HCT116 (cell line): ENCODE measurements around the gene ANKRD49. TPM values are rescaled to one million over a fixed set of nuclear protein-coding genes. Genes with fewer than 3 reads are reported as not detected.

ENCODE experiments used
- ATAC-seq: fragments of 200-7000 bp; cut with Tn5 transposase; 2 replicates; pipeline ENCODE4 v1.9.1; 2020; ENCODE audit warnings: mild to moderate bottlenecking, moderate library complexity
- BruUV-seq: library from RNA; stranded (reverse); fragments of 400-500 nt; replicated peaks from 2 replicates; lab custom pipeline; 2021; lab: Mats Ljungman, UMichigan
- CTCF ChIA-PET: fragments of 300-600 bp; sonication (Branson Sonifier 250); formaldehyde crosslinking; loops from one replicate; lab custom pipeline; 2021; ENCODE audit warnings: antibody characterized with exemption; lab: Charles Lee
- POLR2A ChIA-PET: fragments of 300-600, 350-600 bp; sonication (Branson Sonifier 250); formaldehyde crosslinking; loops from one replicate; lab custom pipeline; 2021; ENCODE audit warnings: antibody characterized with exemption; lab: Charles Lee
- RAD21 ChIA-PET, 2 experiments: fragments of 300-600 bp; sonication (Branson Sonifier 250); formaldehyde crosslinking; loops; one replicate each; lab custom pipeline; 2023; ENCODE audit warnings: low total read pairs in 2 of 2; ENCODE audit not compliant: uncharacterized antibody in 2 of 2, unreplicated experiment in 2 of 2, low non-redundant PET in 1 of 2; lab: Charles Lee
- DNase-seq: peaks from one replicate; pipeline ENCODE4 v3.0.0-alpha.2; 2010; ENCODE audit warnings: low read depth, low spot score
- H2AFZ ChIP-seq: fragments of 200-600 bp; shearing (Covaris generic), sonication (generic); 2 replicates; pipeline ENCODE4 v1.6.1; 2017; ENCODE audit warnings: low read depth, mixed run types, mixed read lengths, antibody characterized with exemption, low read length; ENCODE audit not compliant: poor library complexity, severe bottlenecking
- H3K27ac ChIP-seq: 2 replicates; pipeline ENCODE4 v1.5.1; 2012; ENCODE audit warnings: low read depth, low read length
- H3K27me3 ChIP-seq: fragments of 200-600 bp; sonication (generic); 2 replicates; pipeline ENCODE4 v1.6.1; 2016; ENCODE audit warnings: mixed run types, low read length, mixed read lengths; ENCODE audit not compliant: insufficient read depth
- H3K36me3 ChIP-seq, 2 experiments: fragments of 200-500 bp in 1 of 2; fragments of 200-600 bp in 1 of 2; sonication (Bioruptor generic) in 1 of 2; sonication (generic) in 1 of 2; 2 replicates each; pipeline versions ENCODE4 v1.5.1 to v1.6.1; 2014 to 2016; ENCODE audit warnings: low read length in 2 of 2, inconsistent platforms in 1 of 2, mixed read lengths in 1 of 2, mixed run types in 1 of 2; ENCODE audit not compliant: insufficient read depth in 2 of 2, control insufficient read depth in 1 of 2
- H3K4me1 ChIP-seq, 2 experiments: fragments of 200-600 bp in 1 of 2; sonication (generic) in 1 of 2; 2 replicates each; pipeline versions ENCODE4 v1.5.1 to v1.6.1; 2012 to 2017; ENCODE audit warnings: low read length in 2 of 2, inconsistent platforms in 1 of 2, mild to moderate bottlenecking in 1 of 2, mixed read lengths in 1 of 2, mixed run types in 1 of 2, moderate library complexity in 1 of 2; ENCODE audit not compliant: insufficient read depth in 2 of 2, control insufficient read depth in 1 of 2
- H3K4me2 ChIP-seq: fragments of 200-600 bp; sonication (generic); 2 replicates; pipeline ENCODE4 v1.6.1; 2017; ENCODE audit warnings: mixed run types, low read length, mixed read lengths
- H3K4me3 ChIP-seq, 2 experiments: fragments of 200-600 bp in 1 of 2; sonication (generic) in 1 of 2; replicated peaks in 1 of 2; 2 replicates each; pipeline ENCODE4 v1.5.1; 2011 to 2016; ENCODE audit warnings: low read length in 2 of 2, control low read depth in 1 of 2, low read depth in 1 of 2, mild to moderate bottlenecking in 1 of 2, mixed read lengths in 1 of 2, mixed run types in 1 of 2
- H3K79me2 ChIP-seq: fragments of 200-600 bp; sonication (generic); 2 replicates; pipeline ENCODE4 v1.6.1; 2017; ENCODE audit warnings: mild to moderate bottlenecking, mixed run types, low read length, moderate library complexity, mixed read lengths; ENCODE audit not compliant: insufficient read depth
- H3K9ac ChIP-seq: fragments of 200-600 bp; sonication (generic); 2 replicates; pipeline ENCODE4 v1.6.1; 2016; ENCODE audit warnings: low read length, mixed read lengths
- H3K9me2 ChIP-seq: fragments of 200-600 bp; sonication (generic), shearing (Covaris generic); 2 replicates; pipeline ENCODE4 v1.6.1; 2017; ENCODE audit warnings: mixed run types, mild to moderate bottlenecking, moderate library complexity; ENCODE audit not compliant: insufficient read depth
- H3K9me3 ChIP-seq, 2 experiments: fragments of 200-500 bp in 1 of 2; fragments of 200-600 bp in 1 of 2; sonication (Bioruptor generic) in 1 of 2; sonication (generic) in 1 of 2; 2 replicates each; pipeline ENCODE4 v1.6.1; 2014 to 2017; ENCODE audit warnings: low read length in 2 of 2, mixed read lengths in 2 of 2, inconsistent platforms in 1 of 2, low read depth in 1 of 2, mild to moderate bottlenecking in 1 of 2, mixed run types in 1 of 2, moderate library complexity in 1 of 2; ENCODE audit not compliant: control insufficient read depth in 1 of 2, insufficient read depth in 1 of 2
- H4K20me1 ChIP-seq: fragments of 200-600 bp; sonication (generic), shearing (Covaris generic); 2 replicates; pipeline ENCODE4 v1.6.1; 2017; ENCODE audit warnings: mixed run types, mild to moderate bottlenecking, moderate library complexity; ENCODE audit not compliant: insufficient read depth
- EGR1 ChIP-seq: IDR thresholded peaks from 2 replicates; pipeline ENCODE4 v1.6.1; 2012; ENCODE audit warnings: low read depth
- ELF1 ChIP-seq: IDR thresholded peaks from 2 replicates; pipeline ENCODE4 v1.6.1; 2012; ENCODE audit warnings: low read depth, borderline replicate concordance
- EZH2phosphoT487 ChIP-seq: fragments of 200-600 bp; IDR thresholded peaks from 2 replicates; pipeline ENCODE4 v1.6.1; 2018; ENCODE audit warnings: antibody characterized with exemption, borderline replicate concordance
- FOSL1 ChIP-seq: IDR thresholded peaks from 2 replicates; pipeline ENCODE4 v1.6.1; 2012; ENCODE audit warnings: low read depth
- JUND ChIP-seq: IDR thresholded peaks from 2 replicates; pipeline ENCODE4 v1.6.1; 2012
- RAD21 ChIP-seq: IDR thresholded peaks from 2 replicates; pipeline ENCODE4 v1.6.1; 2012; ENCODE audit warnings: low read depth, mild to moderate bottlenecking
- ZBTB33 ChIP-seq: IDR thresholded peaks from 2 replicates; pipeline ENCODE4 v1.6.1; 2011; ENCODE audit warnings: mild to moderate bottlenecking, low read length, moderate library complexity; ENCODE audit not compliant: insufficient replicate concordance; ENCODE audit errors: extremely low read depth
- ZFX ChIP-seq: fragments of 450-650 bp; IDR thresholded peaks from 2 replicates; pipeline ENCODE4 v1.6.1; 2017
- ZNF274 ChIP-seq: fragments of 200-500 bp; sonication (Bioruptor generic); IDR thresholded peaks from 2 replicates; pipeline ENCODE4 v1.6.1; 2014; ENCODE audit warnings: mild to moderate bottlenecking, low read depth, low read length, inconsistent platforms
- intact Hi-C: fragments of 100-400 bp; cut with micrococcal nuclease; formaldehyde crosslinking; loops from 2 replicates; pipeline ENCODE4 v1.10.0; 2022
- total RNA-seq: library from RNA; stranded (reverse); gene quantifications from one replicate; pipeline ENCODE4 v1.2.1, GENCODE V29; 2021; ENCODE audit not compliant: unreplicated experiment
- TF ChIP-seq, protein P1 (sequence below), 3 experiments: fragments of 200-600 bp in 1 of 3; sonication (generic) in 1 of 3; IDR thresholded peaks in 2 of 3; conservative IDR thresholded peaks in 1 of 3; 2 replicates each; pipeline ENCODE4 v1.5.1; 2012 to 2017; ENCODE audit warnings: low read depth in 2 of 3, low read length in 2 of 3, antibody characterized with exemption in 1 of 3, borderline replicate concordance in 1 of 3, control low read depth in 1 of 3, mild to moderate bottlenecking in 1 of 3, mixed read lengths in 1 of 3, mixed run types in 1 of 3, moderate library complexity in 1 of 3; ENCODE audit not compliant: insufficient read depth in 1 of 3

ANKRD49 gene
- total RNA-seq, 1 experiment from 2014 or later, result 8.2 TPM

- no peaks in the 10 kb centered on the region for H4K20me1 ChIP-seq
- no TSS peak for BruUV-seq
- no peak within 1 kb of the TSS for H2AFZ ChIP-seq
- H3K4me3 ChIP-seq, result no peak within 1 kb of the TSS
- no peak within 1 kb of the TSS for H3K27ac ChIP-seq
- no peak for TF ChIP-seq EZH2phosphoT487
- TF ChIP-seq RAD21, result no peak
- TF ChIP-seq ZBTB33, result no peak
- TF ChIP-seq ELF1, result no peak
- TF ChIP-seq, protein P1, sequence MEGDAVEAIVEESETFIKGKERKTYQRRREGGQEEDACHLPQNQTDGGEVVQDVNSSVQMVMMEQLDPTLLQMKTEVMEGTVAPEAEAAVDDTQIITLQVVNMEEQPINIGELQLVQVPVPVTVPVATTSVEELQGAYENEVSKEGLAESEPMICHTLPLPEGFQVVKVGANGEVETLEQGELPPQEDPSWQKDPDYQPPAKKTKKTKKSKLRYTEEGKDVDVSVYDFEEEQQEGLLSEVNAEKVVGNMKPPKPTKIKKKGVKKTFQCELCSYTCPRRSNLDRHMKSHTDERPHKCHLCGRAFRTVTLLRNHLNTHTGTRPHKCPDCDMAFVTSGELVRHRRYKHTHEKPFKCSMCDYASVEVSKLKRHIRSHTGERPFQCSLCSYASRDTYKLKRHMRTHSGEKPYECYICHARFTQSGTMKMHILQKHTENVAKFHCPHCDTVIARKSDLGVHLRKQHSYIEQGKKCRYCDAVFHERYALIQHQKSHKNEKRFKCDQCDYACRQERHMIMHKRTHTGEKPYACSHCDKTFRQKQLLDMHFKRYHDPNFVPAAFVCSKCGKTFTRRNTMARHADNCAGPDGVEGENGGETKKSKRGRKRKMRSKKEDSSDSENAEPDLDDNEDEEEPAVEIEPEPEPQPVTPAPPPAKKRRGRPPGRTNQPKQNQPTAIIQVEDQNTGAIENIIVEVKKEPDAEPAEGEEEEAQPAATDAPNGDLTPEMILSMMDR (IDR thresholded peaks at IDR 0.05 in 2 of 3, conservative IDR thresholded peaks at IDR 0.05 in 1 of 3; ENCODE audit: borderline replicate concordance in 1 of 3, insufficient read depth in 1 of 3, low read depth in 2 of 3, low read length in 2 of 3), result no peak
- no peak for TF ChIP-seq ZFX
- no peak for TF ChIP-seq ZNF274
- no peak for TF ChIP-seq FOSL1
- TF ChIP-seq EGR1, result no peak
- TF ChIP-seq JUND, result no peak
- H3K9me3 ChIP-seq, result no peaks in the 10 kb centered on the region
- no peak within 1 kb of the TSS for H3K4me2 ChIP-seq
- DNase-seq, result no peak
- H3K9ac ChIP-seq, result no peak within 1 kb of the TSS
- CTCF ChIA-PET, result no interaction called here
- RAD21 ChIA-PET, result no interaction called here
- intact Hi-C loops, result loop anchor here (10.0 kb wide), 1 partner anchor 1913 kb away; no protein-coding TSS in a partner anchor
- POLR2A ChIA-PET, result no interaction called here
- ATAC-seq, result no peak
- no peaks in the 10 kb centered on the region for H3K79me2 ChIP-seq
- no peaks in the 10 kb centered on the region for H3K36me3 ChIP-seq
- no peaks in the 10 kb centered on the region for H3K4me1 ChIP-seq
- H3K27me3 ChIP-seq, result no peaks in the 10 kb centered on the region
- H3K9me2 ChIP-seq, result no peaks in the 10 kb centered on the region
Observed at GRCh38 chr11:94511932-94512781, 18.4 kb downstream of the ANKRD49 start, which contains the start of gene C11orf97. Gene C11orf97 (plus strand): TSS chr11:94512461. CDS start chr11:94512529, 68 bp downstream.
